ENCODE data around the gene ITSN2.

Gene ITSN2

DNA sequence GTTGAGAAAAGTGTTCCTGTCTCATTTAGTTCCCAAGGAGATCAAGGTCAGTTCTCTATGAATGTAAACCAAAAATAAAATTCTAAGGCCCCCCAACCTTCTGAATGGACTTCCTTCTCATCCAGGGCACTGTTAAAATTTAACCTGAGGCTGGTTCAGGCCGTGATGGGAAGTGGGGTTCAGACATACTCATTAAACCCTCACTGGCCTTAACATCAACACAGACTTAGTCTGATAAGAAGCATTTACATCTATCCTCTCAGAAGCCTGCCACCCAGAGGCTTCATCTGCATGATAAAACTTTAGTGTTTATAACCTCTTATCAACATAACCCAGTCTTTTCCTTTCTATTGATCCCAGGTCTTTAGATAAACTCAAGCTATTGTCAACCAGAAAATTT is 22.4 kb downstream of the ITSN2 start:
- Histone ChIP-seq H3K4me3 (ENCODE audit: low read length in 2 of 2) (no peak overlapping the region), H3K27me3 (ENCODE audit: control insufficient read depth in 2 of 2, insufficient read depth in 2 of 2, low read length in 2 of 2) (no peaks in the 10 kb centered on the region)

DNA sequence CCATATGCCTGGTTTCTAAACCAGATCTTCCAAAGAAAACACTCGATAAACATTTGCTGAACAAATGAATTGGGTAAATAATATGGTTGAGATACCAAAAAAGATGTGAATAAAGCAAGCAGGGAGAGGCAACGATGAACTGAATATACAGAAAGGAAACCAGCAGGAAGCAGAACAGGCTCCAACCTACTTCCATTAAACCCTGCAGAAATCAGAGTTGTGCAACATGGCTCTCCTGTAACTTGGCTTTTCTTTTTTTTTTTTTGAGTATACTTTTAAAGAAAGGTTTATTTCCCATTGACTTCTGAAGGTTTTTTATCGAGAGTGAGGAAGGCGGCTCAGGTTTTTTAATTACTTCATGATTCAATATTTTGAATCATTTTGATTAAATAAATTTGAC is 23.5 kb downstream of the ITSN2 start:
- Histone ChIP-seq H3K9ac (ENCODE audit: low read depth in 1 of 2, low read length in 2 of 2) (no peak overlapping the region), H3K27ac (ENCODE audit: low read depth in 2 of 2, low read length in 2 of 2) (no peak overlapping the region)

More for the DNA sequence above, 22.4 kb downstream of the ITSN2 start:
- Histone ChIP-seq H3K36me3 (ENCODE audit: control insufficient read depth in 2 of 2, insufficient read depth in 2 of 2, low read length in 2 of 2) (no peaks in the 10 kb centered on the region), H3K27ac (ENCODE audit: low read depth in 2 of 2, low read length in 2 of 2) (no peak overlapping the region), H3K9me3 (ENCODE audit: control insufficient read depth in 2 of 2, low read length in 2 of 2) (no peaks in the 10 kb centered on the region), H3K4me1 (ENCODE audit: control insufficient read depth in 2 of 2, insufficient read depth in 2 of 2, low read length in 2 of 2) (peaks cover 3 to 7% of the 10 kb centered on the region in 2 donors), H3K9ac (ENCODE audit: low read depth in 1 of 2, low read length in 2 of 2) (no peak overlapping the region)

DNA sequence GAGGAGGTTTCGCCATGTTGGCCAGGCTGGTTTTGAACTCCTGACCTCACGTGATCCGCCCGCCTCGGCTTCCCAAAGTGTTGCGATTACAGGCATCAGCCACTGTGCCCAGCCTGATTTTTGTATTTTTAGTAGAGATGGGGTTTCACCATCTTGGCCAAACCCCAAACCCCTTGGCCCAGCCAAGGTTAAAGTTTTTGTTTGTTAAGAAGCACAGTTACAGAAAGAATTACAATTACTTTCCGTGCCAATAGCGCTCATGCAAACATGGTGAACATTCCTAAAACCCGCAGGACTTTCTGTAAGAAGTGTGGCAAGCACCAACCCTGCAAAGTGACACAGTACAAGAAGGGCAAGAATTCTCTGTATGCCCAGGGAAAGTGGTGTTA is 26.1 kb downstream of the ITSN2 start:
- Histone ChIP-seq H3K27me3 (ENCODE audit: control insufficient read depth in 2 of 2, insufficient read depth in 2 of 2, low read length in 2 of 2) (no peaks in the 10 kb centered on the region), H3K36me3 (ENCODE audit: control insufficient read depth in 2 of 2, insufficient read depth in 2 of 2, low read length in 2 of 2) (no peaks in the 10 kb centered on the region), H3K27ac (ENCODE audit: low read depth in 2 of 2, low read length in 2 of 2) (no peak overlapping the region), H3K9me3 (ENCODE audit: control insufficient read depth in 2 of 2, low read length in 2 of 2) (no peaks in the 10 kb centered on the region), H3K9ac (ENCODE audit: low read depth in 1 of 2, low read length in 2 of 2) (no peak overlapping the region), H3K4me3 (ENCODE audit: low read length in 2 of 2) (no peak overlapping the region), H3K4me1 (ENCODE audit: control insufficient read depth in 2 of 2, insufficient read depth in 2 of 2, low read length in 2 of 2) (peaks cover 2% of the 10 kb centered on the region in 2 donors)

More for the DNA sequence above, 23.5 kb downstream of the ITSN2 start:
- Histone ChIP-seq H3K36me3 (ENCODE audit: control insufficient read depth in 2 of 2, insufficient read depth in 2 of 2, low read length in 2 of 2) (no peaks in the 10 kb centered on the region), H3K4me1 (ENCODE audit: control insufficient read depth in 2 of 2, insufficient read depth in 2 of 2, low read length in 2 of 2) (peaks cover 0 to 2% of the 10 kb centered on the region in 2 donors), H3K27me3 (ENCODE audit: control insufficient read depth in 2 of 2, insufficient read depth in 2 of 2, low read length in 2 of 2) (no peaks in the 10 kb centered on the region), H3K9me3 (ENCODE audit: control insufficient read depth in 2 of 2, low read length in 2 of 2) (no peaks in the 10 kb centered on the region), H3K4me3 (ENCODE audit: low read length in 2 of 2) (no peak overlapping the region)

DNA sequence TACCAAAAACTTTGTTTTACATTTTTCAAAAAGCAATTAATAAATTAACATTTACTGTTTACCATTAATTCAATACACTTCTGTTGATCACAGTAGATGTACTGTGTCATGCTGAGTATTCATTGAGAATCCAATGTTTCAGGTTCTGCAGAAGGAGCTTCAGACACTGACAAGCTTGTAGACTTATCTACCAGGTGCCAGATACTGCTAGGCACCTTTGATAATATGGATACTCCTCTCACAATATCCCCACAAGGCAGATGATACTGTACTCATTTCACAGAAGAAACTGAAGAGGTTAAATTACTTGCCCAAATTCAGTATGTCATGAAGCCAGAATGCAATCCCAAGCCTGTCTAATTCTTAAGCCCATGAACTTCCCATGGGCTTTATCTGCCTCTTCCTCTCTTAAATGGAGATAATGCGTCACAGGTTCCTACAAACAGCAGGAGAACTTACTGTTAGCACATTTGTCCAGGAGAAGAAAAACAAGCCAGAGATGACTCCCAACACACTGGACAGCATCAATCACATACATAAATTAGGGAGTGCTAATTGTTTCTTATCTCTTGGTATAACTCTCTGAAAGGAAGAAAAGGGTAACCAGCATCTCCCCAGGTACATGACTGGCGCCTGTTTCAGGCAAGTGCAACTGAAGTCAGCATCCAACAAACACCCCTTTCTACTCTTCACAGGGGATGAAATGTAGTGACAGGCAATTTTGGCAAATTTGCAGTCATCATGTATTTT is 27.4 kb downstream of the ITSN2 start:
- H3K9me3 ChIP-seq (ENCODE audit: control insufficient read depth in 2 of 2, low read length in 2 of 2): no peaks in the 10 kb centered on the region
- H3K4me3 ChIP-seq (ENCODE audit: low read length in 2 of 2): no peak overlapping the region
- peaks cover 2% of the 10 kb centered on the region in 2 donors for H3K4me1 ChIP-seq (ENCODE audit: control insufficient read depth in 2 of 2, insufficient read depth in 2 of 2, low read length in 2 of 2)
- no peaks in the 10 kb centered on the region for H3K27me3 ChIP-seq (ENCODE audit: control insufficient read depth in 2 of 2, insufficient read depth in 2 of 2, low read length in 2 of 2)
- H3K9ac ChIP-seq (ENCODE audit: low read depth in 1 of 2, low read length in 2 of 2): no peak overlapping the region
- no peaks in the 10 kb centered on the region for H3K36me3 ChIP-seq (ENCODE audit: control insufficient read depth in 2 of 2, insufficient read depth in 2 of 2, low read length in 2 of 2)
- H3K27ac ChIP-seq (ENCODE audit: low read depth in 2 of 2, low read length in 2 of 2): no peak overlapping the region

DNA sequence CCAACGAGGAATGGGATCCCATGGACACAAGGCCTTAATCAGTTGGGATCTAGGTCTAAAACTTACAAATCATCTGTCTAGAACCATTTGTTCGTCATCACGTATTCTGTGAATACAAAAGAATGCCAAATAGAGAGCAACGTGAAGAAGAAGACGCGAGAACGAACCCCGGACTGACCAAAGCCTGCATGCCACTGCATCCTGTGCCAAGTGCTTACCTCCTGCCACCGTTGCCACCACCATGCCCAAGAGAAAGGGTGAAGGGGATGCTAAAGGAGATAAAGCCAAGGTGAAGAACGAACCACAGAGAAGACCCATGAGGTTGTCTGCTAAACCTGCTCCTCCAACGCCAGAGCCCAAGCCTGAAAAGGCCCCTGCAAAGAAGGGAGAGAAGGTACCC is 30.2 kb downstream of the ITSN2 start:
- Histone ChIP-seq H3K27ac (ENCODE audit: low read depth in 2 of 2, low read length in 2 of 2) (no peak overlapping the region), H3K4me1 (ENCODE audit: control insufficient read depth in 2 of 2, insufficient read depth in 2 of 2, low read length in 2 of 2) (peaks cover 0 to 2% of the 10 kb centered on the region in 2 donors)

DNA sequence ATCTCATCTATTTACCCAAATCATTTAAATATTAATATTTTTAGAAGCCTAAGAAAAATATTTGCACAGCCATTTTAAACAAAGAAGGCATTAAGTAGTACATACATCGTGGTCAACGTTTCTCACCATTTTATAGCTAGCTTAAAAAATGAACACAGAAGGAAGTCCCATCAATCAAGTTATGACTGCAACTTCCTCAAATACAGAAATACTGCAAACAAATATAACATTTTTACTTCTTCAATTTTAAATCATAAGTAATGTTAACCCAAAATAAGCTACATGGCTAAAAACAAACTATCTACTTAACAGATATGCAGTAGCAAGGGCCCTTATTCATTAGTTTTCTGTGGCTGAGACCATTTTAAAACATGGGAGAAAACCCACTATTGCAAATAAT is 30.6 kb downstream of the ITSN2 start:
- no peaks in the 10 kb centered on the region for H3K27me3 ChIP-seq (ENCODE audit: control insufficient read depth in 2 of 2, insufficient read depth in 2 of 2, low read length in 2 of 2)
- no peak overlapping the region for H3K9ac ChIP-seq (ENCODE audit: low read depth in 1 of 2, low read length in 2 of 2)
- H3K4me1 ChIP-seq (ENCODE audit: control insufficient read depth in 2 of 2, insufficient read depth in 2 of 2, low read length in 2 of 2): peaks cover 0 to 2% of the 10 kb centered on the region in 2 donors
- no peak overlapping the region for H3K4me3 ChIP-seq (ENCODE audit: low read length in 2 of 2)
- no peaks in the 10 kb centered on the region for H3K9me3 ChIP-seq (ENCODE audit: control insufficient read depth in 2 of 2, low read length in 2 of 2)
- no peak overlapping the region for H3K27ac ChIP-seq (ENCODE audit: low read depth in 2 of 2, low read length in 2 of 2)
- H3K36me3 ChIP-seq (ENCODE audit: control insufficient read depth in 2 of 2, insufficient read depth in 2 of 2, low read length in 2 of 2): peaks cover 0 to 2% of the 10 kb centered on the region in 2 donors

More for the DNA sequence above, 30.2 kb downstream of the ITSN2 start:
- Histone ChIP-seq H3K36me3 (ENCODE audit: control insufficient read depth in 2 of 2, insufficient read depth in 2 of 2, low read length in 2 of 2) (peaks cover 0 to 2% of the 10 kb centered on the region in 2 donors), H3K9ac (ENCODE audit: low read depth in 1 of 2, low read length in 2 of 2) (no peak overlapping the region), H3K27me3 (ENCODE audit: control insufficient read depth in 2 of 2, insufficient read depth in 2 of 2, low read length in 2 of 2) (no peaks in the 10 kb centered on the region), H3K9me3 (ENCODE audit: control insufficient read depth in 2 of 2, low read length in 2 of 2) (no peaks in the 10 kb centered on the region), H3K4me3 (ENCODE audit: low read length in 2 of 2) (no peak overlapping the region)

DNA sequence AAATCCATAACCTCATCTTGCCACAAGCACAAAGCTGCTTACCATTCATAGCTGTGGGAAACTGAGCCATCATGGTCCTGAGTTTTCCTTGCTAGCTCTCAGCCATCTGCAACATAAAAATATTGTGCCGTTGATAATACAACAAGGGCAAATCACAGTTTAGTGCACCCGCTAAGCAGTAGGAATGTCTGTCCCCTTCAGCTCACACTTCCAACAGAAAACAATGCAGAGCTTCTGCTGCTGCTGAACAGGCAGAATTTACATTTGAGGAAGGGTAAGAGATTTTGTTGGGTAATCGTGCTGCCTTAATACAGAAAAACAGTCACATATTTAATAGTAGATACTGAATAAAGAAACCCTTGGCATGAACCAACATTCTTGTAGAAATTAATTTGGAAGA is 32.3 kb downstream of the ITSN2 start:
- H3K36me3 ChIP-seq (ENCODE audit: control insufficient read depth in 2 of 2, insufficient read depth in 2 of 2, low read length in 2 of 2): peaks cover 0 to 2% of the 10 kb centered on the region in 2 donors
- no peaks in the 10 kb centered on the region for H3K9me3 ChIP-seq (ENCODE audit: control insufficient read depth in 2 of 2, low read length in 2 of 2)
- no peak overlapping the region for H3K4me3 ChIP-seq (ENCODE audit: low read length in 2 of 2)
- no peak overlapping the region for H3K27ac ChIP-seq (ENCODE audit: low read depth in 2 of 2, low read length in 2 of 2)
- no peaks in the 10 kb centered on the region for H3K27me3 ChIP-seq (ENCODE audit: control insufficient read depth in 2 of 2, insufficient read depth in 2 of 2, low read length in 2 of 2)
- H3K4me1 ChIP-seq (ENCODE audit: control insufficient read depth in 2 of 2, insufficient read depth in 2 of 2, low read length in 2 of 2): peaks cover 0 to 2% of the 10 kb centered on the region in 2 donors
- H3K9ac ChIP-seq (ENCODE audit: low read depth in 1 of 2, low read length in 2 of 2): no peak overlapping the region

DNA sequence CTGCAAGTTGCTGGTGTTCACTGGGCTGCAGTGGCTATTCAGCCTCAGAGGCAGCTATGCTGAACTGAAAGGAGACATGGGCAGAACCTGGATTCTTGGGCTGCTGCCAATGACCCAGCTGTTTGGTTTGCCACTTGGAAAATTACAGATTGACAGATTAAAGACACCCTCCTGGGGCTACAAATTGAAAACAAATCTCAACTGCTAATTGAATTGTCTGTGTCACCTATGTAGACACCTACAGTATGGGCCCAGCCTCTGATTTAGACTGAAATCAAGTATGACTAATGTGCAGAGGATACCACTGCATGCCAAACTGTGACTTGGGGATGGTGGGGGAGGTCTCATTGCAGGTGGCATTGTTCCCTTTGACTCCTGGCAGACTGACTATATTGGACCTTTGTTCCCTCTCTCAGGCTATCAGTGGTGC is 42.8 kb downstream of the ITSN2 start:
- H3K4me1 ChIP-seq (ENCODE audit: control insufficient read depth in 2 of 2, insufficient read depth in 2 of 2, low read length in 2 of 2): no peaks in the 10 kb centered on the region

DNA sequence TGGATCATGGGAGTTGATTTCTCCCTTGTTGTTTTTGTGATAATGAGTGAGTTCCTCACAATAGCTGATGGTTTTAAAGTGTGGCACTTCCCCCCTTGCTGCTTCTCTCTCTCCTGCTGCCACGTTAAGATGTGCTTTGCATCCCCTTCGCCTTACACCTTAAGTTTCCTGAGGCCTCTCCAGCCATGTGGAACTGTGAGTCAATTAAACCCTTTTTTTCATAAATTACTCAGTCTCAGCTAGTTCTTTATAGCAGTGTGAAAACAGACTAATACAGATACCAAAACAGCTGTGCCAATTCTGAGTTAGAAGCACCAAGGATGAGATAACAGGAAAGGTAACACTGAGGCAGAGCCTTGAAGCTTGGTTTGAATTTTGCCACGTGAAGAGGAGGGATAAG is 44.7 kb downstream of the ITSN2 start:
- no peak overlapping the region for H3K4me3 ChIP-seq (ENCODE audit: low read length in 2 of 2)
- no peaks in the 10 kb centered on the region for H3K4me1 ChIP-seq (ENCODE audit: control insufficient read depth in 2 of 2, insufficient read depth in 2 of 2, low read length in 2 of 2)
- no peaks in the 10 kb centered on the region for H3K9me3 ChIP-seq (ENCODE audit: control insufficient read depth in 2 of 2, low read length in 2 of 2)
- H3K27ac ChIP-seq (ENCODE audit: low read depth in 2 of 2, low read length in 2 of 2): no peak overlapping the region
- no peak overlapping the region for H3K9ac ChIP-seq (ENCODE audit: low read depth in 1 of 2, low read length in 2 of 2)
- H3K36me3 ChIP-seq (ENCODE audit: control insufficient read depth in 2 of 2, insufficient read depth in 2 of 2, low read length in 2 of 2): peaks cover 12 to 15% of the 10 kb centered on the region in 2 donors
- no peaks in the 10 kb centered on the region for H3K27me3 ChIP-seq (ENCODE audit: control insufficient read depth in 2 of 2, insufficient read depth in 2 of 2, low read length in 2 of 2)

More for the DNA sequence above, 42.8 kb downstream of the ITSN2 start:
- no peak overlapping the region for H3K27ac ChIP-seq (ENCODE audit: low read depth in 2 of 2, low read length in 2 of 2)
- no peak overlapping the region for H3K9ac ChIP-seq (ENCODE audit: low read depth in 1 of 2, low read length in 2 of 2)
- peaks cover 0 to 3% of the 10 kb centered on the region in 2 donors for H3K36me3 ChIP-seq (ENCODE audit: control insufficient read depth in 2 of 2, insufficient read depth in 2 of 2, low read length in 2 of 2)
- H3K4me3 ChIP-seq (ENCODE audit: low read length in 2 of 2): no peak overlapping the region
- no peaks in the 10 kb centered on the region for H3K27me3 ChIP-seq (ENCODE audit: control insufficient read depth in 2 of 2, insufficient read depth in 2 of 2, low read length in 2 of 2)
- no peaks in the 10 kb centered on the region for H3K9me3 ChIP-seq (ENCODE audit: control insufficient read depth in 2 of 2, low read length in 2 of 2)

DNA sequence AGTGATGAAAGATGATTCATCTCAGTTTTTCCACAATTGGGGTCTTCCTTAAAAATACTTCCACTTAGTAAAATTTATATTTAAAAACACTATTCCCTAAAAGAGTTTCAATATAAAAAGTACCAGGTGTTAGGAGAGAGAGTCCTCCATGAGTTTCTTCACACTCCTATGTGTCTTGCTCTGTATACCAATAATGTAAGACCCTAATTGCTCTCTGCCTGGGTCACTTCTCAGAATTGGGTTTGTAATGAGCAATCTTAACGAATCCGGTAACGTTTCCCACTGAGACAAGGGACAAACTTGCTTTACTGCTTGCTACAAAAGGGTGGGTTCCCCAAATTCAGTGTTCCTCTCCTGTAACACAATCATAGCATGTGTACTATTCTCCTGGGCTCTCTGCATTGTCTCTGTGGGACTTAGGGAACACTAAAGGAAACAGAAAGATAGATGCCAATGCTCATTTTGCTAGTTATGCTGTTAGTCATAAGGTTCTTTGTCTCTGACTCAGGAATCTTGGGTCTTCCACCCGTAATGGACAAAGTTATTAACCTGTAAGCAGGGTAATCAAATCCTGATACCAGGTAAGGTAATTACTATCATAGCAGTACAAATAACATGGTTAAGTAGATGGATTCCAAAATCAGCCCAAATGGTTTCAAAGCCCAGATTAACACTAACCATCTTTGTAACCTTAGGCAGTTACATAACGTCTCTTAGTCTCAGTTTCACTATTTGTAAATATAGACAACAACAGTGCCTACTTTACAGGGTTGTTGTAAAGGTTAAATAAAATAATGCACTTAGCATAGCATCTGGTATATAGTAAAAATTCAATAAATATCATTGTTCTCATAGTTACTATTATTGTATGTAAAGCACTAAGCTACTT is 46.3 kb downstream of the ITSN2 start:
- Histone ChIP-seq H3K36me3 (ENCODE audit: control insufficient read depth in 2 of 2, insufficient read depth in 2 of 2, low read length in 2 of 2) (peaks cover 20 to 29% of the 10 kb centered on the region in 2 donors), H3K27ac (ENCODE audit: low read depth in 2 of 2, low read length in 2 of 2) (no peak overlapping the region), H3K27me3 (ENCODE audit: control insufficient read depth in 2 of 2, insufficient read depth in 2 of 2, low read length in 2 of 2) (no peaks in the 10 kb centered on the region), H3K4me3 (ENCODE audit: low read length in 2 of 2) (no peak overlapping the region), H3K4me1 (ENCODE audit: control insufficient read depth in 2 of 2, insufficient read depth in 2 of 2, low read length in 2 of 2) (no peaks in the 10 kb centered on the region), H3K9ac (ENCODE audit: low read depth in 1 of 2, low read length in 2 of 2) (no peak overlapping the region), H3K9me3 (ENCODE audit: control insufficient read depth in 2 of 2, low read length in 2 of 2) (no peaks in the 10 kb centered on the region)

Measured in mucosa of rectum (tissue), 2 donors.